ENCODE data around the gene PCDHGA7. TPM values are rescaled to one million over a fixed set of nuclear protein-coding genes. Genes with fewer than 3 reads are reported as not detected.
"Not testable (repeated sequence)": the region's sequence is repeated elsewhere in the genome, so short reads cannot be mapped to it uniquely, and the experiment has no call there.

PCDHGA7 gene
- total RNA-seq, 1 experiment from 2014 or later, result 0.83 TPM

DNA sequence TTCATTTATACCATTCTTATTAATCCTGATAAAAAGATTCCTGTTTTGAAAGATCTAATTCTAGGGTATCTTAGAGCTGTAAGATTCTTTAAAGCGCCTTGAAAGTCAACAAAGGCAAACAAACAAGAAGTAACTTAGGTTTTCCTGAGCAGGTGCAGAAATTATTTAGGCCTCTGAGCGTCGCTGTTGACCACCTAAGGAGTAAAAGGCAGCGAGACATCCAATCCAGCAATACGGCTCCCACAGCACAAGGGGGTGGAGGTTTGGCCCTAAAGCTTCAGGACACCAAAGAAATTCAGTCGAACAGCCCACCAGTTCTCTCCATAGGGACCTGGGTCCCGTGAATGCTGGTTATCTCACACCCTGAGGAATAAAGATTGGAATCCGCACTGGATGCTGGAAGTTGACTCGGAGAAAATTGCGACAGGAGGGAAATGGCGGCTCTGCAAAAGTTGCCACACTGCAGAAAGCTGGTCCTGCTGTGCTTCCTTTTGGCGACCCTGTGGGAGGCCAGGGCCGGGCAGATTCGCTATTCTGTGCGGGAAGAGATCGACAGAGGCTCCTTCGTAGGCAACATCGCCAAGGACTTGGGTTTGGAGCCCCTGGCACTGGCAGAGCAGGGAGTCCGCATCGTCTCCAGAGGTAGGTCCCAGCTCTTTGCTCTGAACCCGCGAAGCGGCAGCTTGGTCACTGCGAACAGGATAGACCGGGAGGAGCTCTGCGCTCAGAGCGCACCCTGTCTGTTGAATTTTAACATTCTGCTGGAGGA lies 43.8 kb upstream of the PCDHGA7 start, which contains the start of gene PCDHGA2:
Gene PCDHGA2, plus strand, starts transcription at position 223 of the 769 bp plus-strand sequence.
- Histone ChIP-seq H2BK120ac (ENCODE audit: low read depth, low read length, poor library complexity, severe bottlenecking) (no peak within 1 kb of the TSS), H3K79me1 (ENCODE audit: insufficient read depth, low read depth, low read length, poor library complexity, severe bottlenecking) (no peaks in the 10 kb centered on the region), H2AK5ac (ENCODE audit: insufficient read length, low read length) (no peak within 1 kb of the TSS), H3K23me2 (ENCODE audit: insufficient read length, low read depth, low read length, poor library complexity, severe bottlenecking) (no peaks in the 10 kb centered on the region), H4K5ac (ENCODE audit: insufficient read length, low read depth, low read length) (no peak within 1 kb of the TSS), H4K20me1 (ENCODE audit: control insufficient read depth, insufficient read depth, insufficient read length) (no peaks in the 10 kb centered on the region), H3K4me2 (ENCODE audit: insufficient read depth, insufficient read length, low read length) (no peak within 1 kb of the TSS), H3T11ph (ENCODE audit: low read length) (no peak within 1 kb of the TSS), H3K23ac (ENCODE audit: insufficient read length, low read depth, low read length) (no peak within 1 kb of the TSS), H3K4ac (ENCODE audit: low read depth, low read length) (no peak within 1 kb of the TSS), H3K9ac (ENCODE audit: extremely low read depth, insufficient read length, low read length) (no peak within 1 kb of the TSS), H3K4me1 (ENCODE audit: insufficient read depth, low read length) (no peaks in the 10 kb centered on the region), H2BK20ac (ENCODE audit: low read depth, low read length, poor library complexity, severe bottlenecking) (no peak within 1 kb of the TSS), H4K91ac (ENCODE audit: insufficient read length, low read depth, low read length) (no peak within 1 kb of the TSS), H3K27ac (ENCODE audit: insufficient read length, low read depth, low read length) (no peak within 1 kb of the TSS), H3K27me3 (ENCODE audit: insufficient read depth, low read length) (no peaks in the 10 kb centered on the region), H2BK15ac (ENCODE audit: low read depth, low read length) (no peak within 1 kb of the TSS), H2BK12ac (ENCODE audit: insufficient read length, low read depth, low read length) (no peak within 1 kb of the TSS), H4K8ac (replicated peaks; ENCODE audit: insufficient read length, low read depth, low read length) (no peak within 1 kb of the TSS), H2BK5ac (ENCODE audit: insufficient read length, low read length) (no peak within 1 kb of the TSS), H3K56ac (ENCODE audit: insufficient read length, low read depth, low read length) (no peak within 1 kb of the TSS), H3K18ac (ENCODE audit: insufficient read length, low read depth, low read length) (no peak within 1 kb of the TSS), H3K9me3 (ENCODE audit: control insufficient read depth, low read depth, low read length) (peaks cover 17% of the 10 kb centered on the region), H2AFZ (ENCODE audit: low read length) (no peak within 1 kb of the TSS), H3K14ac (ENCODE audit: insufficient read depth, low read length) (no peak within 1 kb of the TSS), H3K79me2 (ENCODE audit: insufficient read depth, low read length) (no peaks in the 10 kb centered on the region)
- Mint-ChIP-seq H3K4me1 (peaks cover 2 to 4% of the 10 kb centered on the region in 2 experiments; a peak in 2 of 4 replicates), H3K27ac (no peak within 1 kb of the TSS), H3K27me3 (ENCODE audit: low read depth) (peaks cover 10% of the 10 kb centered on the region), H3K4me3 (no peak within 1 kb of the TSS), H3K9me3 (peaks cover 54 to 75% of the 10 kb centered on the region in 2 experiments), H3K36me3 (ENCODE audit: insufficient read depth in 1 of 3, low read depth in 3 of 3) (peaks cover 9 to 25% (median 20%) of the 10 kb centered on the region in 3 experiments)
- TF ChIP-seq, protein P1, sequence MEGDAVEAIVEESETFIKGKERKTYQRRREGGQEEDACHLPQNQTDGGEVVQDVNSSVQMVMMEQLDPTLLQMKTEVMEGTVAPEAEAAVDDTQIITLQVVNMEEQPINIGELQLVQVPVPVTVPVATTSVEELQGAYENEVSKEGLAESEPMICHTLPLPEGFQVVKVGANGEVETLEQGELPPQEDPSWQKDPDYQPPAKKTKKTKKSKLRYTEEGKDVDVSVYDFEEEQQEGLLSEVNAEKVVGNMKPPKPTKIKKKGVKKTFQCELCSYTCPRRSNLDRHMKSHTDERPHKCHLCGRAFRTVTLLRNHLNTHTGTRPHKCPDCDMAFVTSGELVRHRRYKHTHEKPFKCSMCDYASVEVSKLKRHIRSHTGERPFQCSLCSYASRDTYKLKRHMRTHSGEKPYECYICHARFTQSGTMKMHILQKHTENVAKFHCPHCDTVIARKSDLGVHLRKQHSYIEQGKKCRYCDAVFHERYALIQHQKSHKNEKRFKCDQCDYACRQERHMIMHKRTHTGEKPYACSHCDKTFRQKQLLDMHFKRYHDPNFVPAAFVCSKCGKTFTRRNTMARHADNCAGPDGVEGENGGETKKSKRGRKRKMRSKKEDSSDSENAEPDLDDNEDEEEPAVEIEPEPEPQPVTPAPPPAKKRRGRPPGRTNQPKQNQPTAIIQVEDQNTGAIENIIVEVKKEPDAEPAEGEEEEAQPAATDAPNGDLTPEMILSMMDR (conservative IDR thresholded peaks at IDR 0.05), result peak; percentile 68
- no CpG with 5 or more reads among the region's 27 CpGs for WGBS (ENCODE audit: extremely low coverage, insufficient read length, low lambda C conversion rate)
- DNase-seq, result peak; percentile 62

DNA sequence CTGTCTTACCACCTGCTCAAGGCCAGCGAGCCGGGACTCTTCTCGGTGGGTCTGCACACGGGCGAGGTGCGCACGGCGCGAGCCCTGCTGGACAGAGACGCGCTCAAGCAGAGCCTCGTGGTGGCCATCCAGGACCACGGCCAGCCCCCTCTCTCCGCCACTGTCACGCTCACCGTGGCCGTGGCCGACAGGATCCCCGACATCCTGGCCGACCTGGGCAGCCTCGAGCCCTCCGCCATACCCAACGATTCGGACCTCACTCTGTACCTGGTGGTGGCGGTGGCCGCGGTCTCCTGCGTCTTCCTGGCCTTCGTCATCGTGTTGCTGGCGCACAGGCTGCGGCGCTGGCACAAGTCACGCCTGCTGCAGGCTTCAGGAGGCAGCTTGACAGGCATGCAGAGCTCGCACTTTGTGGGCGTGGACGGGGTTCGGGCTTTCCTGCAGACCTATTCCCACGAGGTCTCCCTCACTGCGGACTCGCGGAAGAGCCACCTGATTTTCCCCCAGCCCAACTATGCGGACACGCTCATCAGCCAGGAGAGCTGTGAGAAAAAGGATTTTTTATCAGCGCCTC lies 41.7 kb upstream of the PCDHGA7 start:
- not testable (repeated sequence) for H4K91ac ChIP-seq (ENCODE audit: insufficient read length, low read depth, low read length); H3K4me1 ChIP-seq (ENCODE audit: insufficient read depth, low read length); H3K79me2 ChIP-seq (ENCODE audit: insufficient read depth, low read length); H4K8ac ChIP-seq (replicated peaks; ENCODE audit: insufficient read length, low read depth, low read length); H2BK20ac ChIP-seq (ENCODE audit: low read depth, low read length, poor library complexity, severe bottlenecking); H2BK120ac ChIP-seq (ENCODE audit: low read depth, low read length, poor library complexity, severe bottlenecking); H3K4ac ChIP-seq (ENCODE audit: low read depth, low read length); H3K56ac ChIP-seq (ENCODE audit: insufficient read length, low read depth, low read length); H2AK5ac ChIP-seq (ENCODE audit: insufficient read length, low read length); H4K20me1 ChIP-seq (ENCODE audit: control insufficient read depth, insufficient read depth, insufficient read length); H3K23ac ChIP-seq (ENCODE audit: insufficient read length, low read depth, low read length); H3K27ac Mint-ChIP-seq; H3K4me3 Mint-ChIP-seq; H3K79me1 ChIP-seq (ENCODE audit: insufficient read depth, low read depth, low read length, poor library complexity, severe bottlenecking); H3K27ac ChIP-seq (ENCODE audit: insufficient read length, low read depth, low read length); H3T11ph ChIP-seq (ENCODE audit: low read length); DNase-seq; H2AFZ ChIP-seq (ENCODE audit: low read length); H3K4me2 ChIP-seq (ENCODE audit: insufficient read depth, insufficient read length, low read length); H2BK12ac ChIP-seq (ENCODE audit: insufficient read length, low read depth, low read length); H4K5ac ChIP-seq (ENCODE audit: insufficient read length, low read depth, low read length); H3K18ac ChIP-seq (ENCODE audit: insufficient read length, low read depth, low read length); H3K4me1 Mint-ChIP-seq; H2BK15ac ChIP-seq (ENCODE audit: low read depth, low read length); H3K23me2 ChIP-seq (ENCODE audit: insufficient read length, low read depth, low read length, poor library complexity, severe bottlenecking); H2BK5ac ChIP-seq (ENCODE audit: insufficient read length, low read length); H3K9ac ChIP-seq (ENCODE audit: extremely low read depth, insufficient read length, low read length); H3K14ac ChIP-seq (ENCODE audit: insufficient read depth, low read length); H3K27me3 ChIP-seq (ENCODE audit: insufficient read depth, low read length)
- Mint-ChIP-seq H3K27me3 (ENCODE audit: low read depth) (peaks cover 12% of the 10 kb centered on the region), H3K9me3 (peaks cover 63 to 76% of the 10 kb centered on the region in 2 experiments), H3K36me3 (ENCODE audit: insufficient read depth in 1 of 3, low read depth in 3 of 3) (peaks cover 17 to 42% (median 33%) of the 10 kb centered on the region in 3 experiments)
- peaks cover 25% of the 10 kb centered on the region for H3K9me3 ChIP-seq (ENCODE audit: control insufficient read depth, low read depth, low read length)
- no CpG with 5 or more reads among the region's 45 CpGs for WGBS (ENCODE audit: extremely low coverage, insufficient read length, low lambda C conversion rate)
